H1 (cell line): Measurements from ENCODE around the gene TTLL1. TPM values are rescaled to one million over a fixed set of nuclear protein-coding genes. Genes with fewer than 3 reads are reported as not detected.

Source experiments
- CTCF ChIA-PET: fragments of 300-600 bp; sonication (Branson Sonifier 250); formaldehyde crosslinking; loops from one replicate; lab custom pipeline; 2021; ENCODE audit not compliant: partially characterized antibody; lab: Charles Lee
- POLR2A ChIA-PET: fragments of 300-600 bp; sonication (Branson Sonifier 250); formaldehyde crosslinking; loops from one replicate; lab custom pipeline; 2021; ENCODE audit warnings: inconsistent platforms; ENCODE audit not compliant: partially characterized antibody; lab: Charles Lee
- DNase-seq, 2 experiments: peaks; one replicate each; pipeline versions ENCODE4 v3.0.0 to v3.0.0-alpha.2; 2010 to 2022; ENCODE audit warnings: low spot score in 2 of 2, low read depth in 1 of 2, mixed read lengths in 1 of 2
- FAIRE-seq: peaks from 2 replicates; lab custom pipeline; 2011; peaks lifted over from hg19 to GRCh38; lab: Jason Lieb, UNC
- H2AFZ ChIP-seq: 2 replicates; pipeline ENCODE4 v1.8.1; 2012; ENCODE audit warnings: low read length, inconsistent platforms
- H2AK5ac ChIP-seq: 2 replicates; pipeline ENCODE4 v1.6.1; 2013; ENCODE audit warnings: low read depth, low read length
- H2BK120ac ChIP-seq: replicated peaks from 2 replicates; pipeline ENCODE3; 2013; ENCODE audit warnings: low read depth, low read length, inconsistent platforms
- H2BK12ac ChIP-seq: 2 replicates; pipeline ENCODE4 v1.6.1; 2013; ENCODE audit warnings: low read depth, low read length
- H2BK15ac ChIP-seq: 2 replicates; pipeline ENCODE4 v1.6.1; 2013; ENCODE audit warnings: low read length
- H2BK20ac ChIP-seq: 2 replicates; pipeline ENCODE4 v1.6.1; 2013; ENCODE audit warnings: low read length
- H2BK5ac ChIP-seq: 2 replicates; pipeline ENCODE4 v1.6.1; 2013; ENCODE audit warnings: low read depth, low read length
- H3K14ac ChIP-seq: 2 replicates; pipeline ENCODE4 v1.6.1; 2013; ENCODE audit warnings: inconsistent platforms; ENCODE audit not compliant: insufficient read length
- H3K18ac ChIP-seq: 2 replicates; pipeline ENCODE4 v1.6.1; 2013; ENCODE audit warnings: low read length; ENCODE audit errors: extremely low read depth
- H3K23ac ChIP-seq: 2 replicates; pipeline ENCODE4 v1.6.1; 2013; ENCODE audit warnings: inconsistent platforms; ENCODE audit not compliant: insufficient read length
- H3K23me2 ChIP-seq: 2 replicates; pipeline ENCODE4 v1.6.1; 2013; ENCODE audit warnings: low read depth, low read length
- H3K27ac ChIP-seq: 2 replicates; pipeline ENCODE4 v1.6.1; 2011; ENCODE audit warnings: low read depth, low read length, inconsistent platforms
- H3K27me3 ChIP-seq, 4 experiments: replicated peaks in 1 of 4; 1 replicate in 1 of 4; 2 replicates in 3 of 4; pipeline versions ENCODE4 v1.6.1 to v1.8.1; 2011 to 2013; ENCODE audit warnings: low read length in 3 of 4, mild to moderate bottlenecking in 3 of 4, inconsistent platforms in 2 of 4, mixed read lengths in 2 of 4, moderate library complexity in 1 of 4; ENCODE audit not compliant: control insufficient read depth in 3 of 4, insufficient read depth in 3 of 4; ENCODE audit errors: extremely low read depth in 1 of 4
- H3K36me3 ChIP-seq, 4 experiments: 2 replicates each; pipeline versions ENCODE4 v1.6.1 to v1.8.1; 2011 to 2013; ENCODE audit warnings: mild to moderate bottlenecking in 4 of 4, low read length in 3 of 4, moderate library complexity in 2 of 4, control low read depth in 1 of 4, inconsistent platforms in 1 of 4; ENCODE audit not compliant: insufficient read depth in 4 of 4, control insufficient read depth in 2 of 4
- H3K4ac ChIP-seq: replicated peaks from 2 replicates; pipeline ENCODE3; 2013; ENCODE audit warnings: low read length, low read depth, mixed read lengths, inconsistent platforms; ENCODE audit not compliant: insufficient read length
- H3K4me1 ChIP-seq, 4 experiments: replicated peaks in 1 of 4; 1 replicate in 1 of 4; 2 replicates in 3 of 4; pipeline versions ENCODE4 v1.6.1 to v1.8.1; 2011 to 2013; ENCODE audit warnings: low read length in 3 of 4, inconsistent platforms in 2 of 4, mixed read lengths in 1 of 4; ENCODE audit not compliant: insufficient read depth in 4 of 4, control insufficient read depth in 3 of 4
- H3K4me2 ChIP-seq, 2 experiments: 2 replicates each; pipeline versions ENCODE4 v1.6.1 to v1.8.1; 2011 to 2013; ENCODE audit warnings: low read depth in 2 of 2, low read length in 2 of 2, control low read depth in 1 of 2, inconsistent platforms in 1 of 2, mild to moderate bottlenecking in 1 of 2; ENCODE audit not compliant: insufficient read depth in 1 of 2
- H3K4me3 ChIP-seq, 4 experiments: fragments of 200-600, 300-600 bp in 1 of 4; sonication (generic), shearing (Covaris generic), sonication (Bioruptor Twin) in 1 of 4; 2 replicates each; pipeline versions ENCODE4 v1.5.1 to v1.8.1; 2011 to 2016; ENCODE audit warnings: low read length in 4 of 4, low read depth in 3 of 4, control low read depth in 2 of 4, inconsistent platforms in 2 of 4, mild to moderate bottlenecking in 2 of 4, mixed read lengths in 1 of 4, moderate library complexity in 1 of 4; ENCODE audit not compliant: insufficient read depth in 2 of 4; ENCODE audit errors: extremely low read depth in 1 of 4
- H3K56ac ChIP-seq: replicated peaks from 2 replicates; pipeline ENCODE3; 2013; ENCODE audit warnings: low read depth, mild to moderate bottlenecking, mixed read lengths, low read length, inconsistent platforms; ENCODE audit not compliant: insufficient read length
- H3K79me1 ChIP-seq: 2 replicates; pipeline ENCODE4 v1.6.1; 2013; ENCODE audit warnings: low read depth, low read length, control low read depth
- H3K79me2 ChIP-seq, 2 experiments: 2 replicates each; pipeline versions ENCODE4 v1.6.1 to v1.8.1; 2012 to 2013; ENCODE audit warnings: low read length in 2 of 2, mild to moderate bottlenecking in 2 of 2, inconsistent platforms in 1 of 2; ENCODE audit not compliant: insufficient read depth in 2 of 2, control insufficient read depth in 1 of 2
- H3K9ac ChIP-seq, 4 experiments: replicated peaks in 1 of 4; 1 replicate in 1 of 4; 2 replicates in 3 of 4; pipeline versions ENCODE4 v1.6.1 to v1.8.1; 2011 to 2013; ENCODE audit warnings: low read depth in 3 of 4, low read length in 3 of 4, control low read depth in 2 of 4, mild to moderate bottlenecking in 2 of 4, moderate library complexity in 2 of 4, inconsistent platforms in 1 of 4; ENCODE audit errors: extremely low read depth in 1 of 4
- H3K9me3 ChIP-seq, 2 experiments: 2 replicates each; pipeline versions ENCODE4 v1.6.1 to v1.8.1; 2012 to 2013; ENCODE audit warnings: mild to moderate bottlenecking in 2 of 2, moderate library complexity in 2 of 2, control low read depth in 1 of 2, inconsistent platforms in 1 of 2, low read depth in 1 of 2, low read length in 1 of 2, mixed read lengths in 1 of 2; ENCODE audit not compliant: insufficient read depth in 2 of 2
- H4K20me1 ChIP-seq, 2 experiments: replicated peaks in 1 of 2; 2 replicates each; pipeline versions ENCODE3 to v1.8.1; 2011 to 2013; ENCODE audit warnings: inconsistent platforms in 2 of 2, low read length in 2 of 2, mild to moderate bottlenecking in 1 of 2; ENCODE audit not compliant: insufficient read depth in 2 of 2, control insufficient read depth in 1 of 2
- H4K5ac ChIP-seq: 2 replicates; pipeline ENCODE4 v1.6.1; 2013; ENCODE audit warnings: low read length, low read depth, mixed read lengths, inconsistent platforms; ENCODE audit not compliant: insufficient read length
- H4K8ac ChIP-seq: 2 replicates; pipeline ENCODE4 v1.8.0; 2013; ENCODE audit warnings: mild to moderate bottlenecking, moderate library complexity, low read length, inconsistent platforms; ENCODE audit not compliant: insufficient read depth; ENCODE audit errors: extremely low read depth
- H4K91ac ChIP-seq: replicated peaks from 2 replicates; pipeline ENCODE3; 2013; ENCODE audit warnings: low read length, mixed read lengths, inconsistent platforms; ENCODE audit not compliant: insufficient read length
- BACH1 ChIP-seq: IDR thresholded peaks from 2 replicates; pipeline ENCODE4 v1.6.1; 2012; ENCODE audit warnings: low read length, improper control_type of control experiment
- CHD1 ChIP-seq: IDR thresholded peaks from 2 replicates; pipeline ENCODE4 v1.6.1; 2012; ENCODE audit warnings: low read depth, low read length, improper control_type of control experiment
- GABPA ChIP-seq: IDR thresholded peaks from 2 replicates; pipeline ENCODE4 v1.6.1; 2011; ENCODE audit warnings: mild to moderate bottlenecking, low read length, moderate library complexity, borderline replicate concordance; ENCODE audit not compliant: insufficient read depth
- HDAC6 ChIP-seq: IDR thresholded peaks from one replicate; pipeline ENCODE4 v1.7.1; 2012; ENCODE audit warnings: low read depth, mild to moderate bottlenecking, inconsistent platforms, low read length, moderate library complexity
- JUND ChIP-seq: IDR thresholded peaks from 2 replicates; pipeline ENCODE4 v1.6.1; 2011; ENCODE audit warnings: mild to moderate bottlenecking, improper control_type of control experiment, low read length
- MAFK ChIP-seq: IDR thresholded peaks from 2 replicates; pipeline ENCODE4 v1.6.1; 2012; ENCODE audit warnings: low read depth, mild to moderate bottlenecking, improper control_type of control experiment, low read length
- POLR2A ChIP-seq, 2 experiments: IDR thresholded peaks; 1 replicate in 1 of 2; 2 replicates in 1 of 2; pipeline ENCODE4 v1.6.1; 2011; ENCODE audit warnings: low read depth in 2 of 2, low read length in 2 of 2, mild to moderate bottlenecking in 2 of 2; ENCODE audit errors: control extremely low read depth in 1 of 2
- POU5F1 ChIP-seq: IDR thresholded peaks from 2 replicates; pipeline ENCODE4 v1.6.1; 2011; ENCODE audit warnings: low read depth, mild to moderate bottlenecking, low read length, moderate library complexity
- RAD21 ChIP-seq, 2 experiments: IDR thresholded peaks in 1 of 2; conservative IDR thresholded peaks in 1 of 2; 2 replicates each; pipeline ENCODE4 v1.6.1; 2011; ENCODE audit warnings: low read depth in 2 of 2, low read length in 2 of 2, improper control_type of control experiment in 1 of 2, inconsistent platforms in 1 of 2, mild to moderate bottlenecking in 1 of 2, moderate library complexity in 1 of 2
- SAP30 ChIP-seq: fragments of 300-600 bp; sonication (generic); IDR thresholded peaks from 2 replicates; pipeline ENCODE4 v1.7.1; 2012; ENCODE audit warnings: low read length, moderate library complexity, mild to moderate bottlenecking, inconsistent platforms; ENCODE audit not compliant: insufficient read depth, insufficient replicate concordance
- TAF7 ChIP-seq: optimal IDR thresholded peaks from 2 replicates; pipeline ENCODE3; 2011; ENCODE audit warnings: low read depth, mild to moderate bottlenecking, inconsistent platforms, low read length, moderate library complexity, borderline replicate concordance
- TEAD4 ChIP-seq: IDR thresholded peaks from 2 replicates; pipeline ENCODE4 v1.6.1; 2012; ENCODE audit warnings: low read depth, low read length, inconsistent platforms, mixed read lengths
- WGBS, 2 experiments: shearing (Covaris generic) in 1 of 2; methylation state at CpG; one replicate each; pipeline versions ENCODE4 v1.1.6 to v1.1.7; 2013 to 2015; ENCODE audit warnings: low lambda C conversion rate in 2 of 2, mixed read lengths in 2 of 2, inconsistent platforms in 1 of 2, low coverage in 1 of 2, missing lambda C conversion rate in 1 of 2; ENCODE audit not compliant: insufficient replicate concordance in 2 of 2, insufficient coverage in 1 of 2, insufficient read length in 1 of 2; ENCODE audit errors: extremely low coverage in 1 of 2, missing lambda C conversion rate in 1 of 2; 5-methylcytosine and 5-hydroxymethylcytosine counted together
- polyA plus RNA-seq, 7 experiments: library from polyadenylated mRNA; depleted of rRNA in 3 of 7; stranded (reverse) in 5 of 7; unstranded in 2 of 7; fragments of >200 nt in 5 of 7; fragments of 200-250 nt in 2 of 7; gene quantifications; 1 replicate in 5 of 7; 2 replicates in 1 of 7; 4 replicates in 1 of 7; pipeline versions ENCODE4 v1.2.1 to v1.2.3, GENCODE V29; 2011 to 2013; ENCODE audit warnings: missing spikeins in 2 of 7, mixed read lengths in 2 of 7
- total RNA-seq: library from RNA; stranded (reverse); fragmentation: NEBNext Ultra II Directional; extraction: Animal tissue kit (Norgen Biotek cat#: 25700); gene quantifications from 2 replicates; pipeline ENCODE4 v1.2.1, GENCODE V29; 2021
- TF ChIP-seq, protein P1 (sequence below): IDR thresholded peaks from 2 replicates; pipeline ENCODE4 v1.6.1; 2012; ENCODE audit warnings: low read length, inconsistent platforms

Gene TTLL1
- total and polyA plus RNA-seq, 2 of the 8 experiments (the other 6 are each of a cell fraction or from before 2014, with no cell fraction given): 5.0 to 13.8 TPM

DNA sequence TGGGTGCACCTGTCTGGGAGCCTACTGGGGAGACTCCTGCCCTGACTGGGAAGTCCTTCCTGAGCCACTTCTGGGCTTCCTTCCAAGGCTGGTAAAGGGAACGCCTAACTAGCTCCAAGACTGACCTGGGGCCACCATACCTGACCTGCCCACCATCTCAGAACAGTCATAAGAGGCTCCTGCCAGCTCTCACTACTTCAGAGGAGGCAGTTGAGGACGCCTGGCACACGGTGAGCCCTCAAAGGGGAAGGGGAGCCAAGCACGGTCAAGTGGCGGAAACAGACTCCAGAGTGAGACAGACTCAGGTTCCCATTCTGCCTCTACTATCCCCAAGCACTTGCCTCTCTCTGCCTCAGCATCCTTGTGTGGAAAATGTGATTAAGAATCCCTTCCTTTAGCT, 46.4 kb upstream of the TTLL1 start:
- H3K4me3 ChIP-seq: no peak overlapping the region
- H3K14ac ChIP-seq: no peak overlapping the region
- H4K91ac ChIP-seq: no peak overlapping the region
- no peak overlapping the region for H2BK5ac ChIP-seq
- 88% methylated on average over 5 of the region's 5 CpGs; no CpG with 5 or more reads in 1 of the 2 experiments for WGBS, 2 experiments
- no peak overlapping the region for H3K56ac ChIP-seq
- H2BK12ac ChIP-seq: no peak overlapping the region
- no peak overlapping the region; a peak in 1 of 7 replicates for H3K9ac ChIP-seq
- H2AK5ac ChIP-seq: no peak overlapping the region
- H3K4ac ChIP-seq: no peak overlapping the region
- no peak overlapping the region for H3K23ac ChIP-seq
- no peaks in the 10 kb centered on the region for H3K9me3 ChIP-seq
- no peak overlapping the region for H4K5ac ChIP-seq
- DNase-seq (no peak), FAIRE-seq (no peak)
- peaks cover 0 to 10% of the 10 kb centered on the region in 2 experiments for H4K20me1 ChIP-seq
- peaks cover 6 to 65% (median 23%) of the 10 kb centered on the region in 4 experiments; a peak in 6 of 8 replicates for H3K36me3 ChIP-seq
- H2BK120ac ChIP-seq: no peak overlapping the region
- no peak overlapping the region for H3K18ac ChIP-seq
- H3K27ac ChIP-seq: no peak overlapping the region
- H4K8ac ChIP-seq: no peak overlapping the region
- H3K23me2 ChIP-seq: no peaks in the 10 kb centered on the region
- POLR2A ChIA-PET: interaction anchor here (1.6 kb wide), 1 partner anchor 8 kb away, joined by 3 read pairs; no protein-coding TSS in a partner anchor
- no peaks in the 10 kb centered on the region for H3K79me2 ChIP-seq
- no peak overlapping the region for H2BK20ac ChIP-seq
- CTCF ChIA-PET: interaction anchor here (0.6 to 2.6 kb wide), 11 partner anchors 9 to 395 kb away, joined by 3 to 10 read pairs (median 4); no protein-coding TSS in a partner anchor
- H3K4me2 ChIP-seq: no peak overlapping the region
- H3K79me1 ChIP-seq: peaks cover 5% of the 10 kb centered on the region
- H2AFZ ChIP-seq: no peak overlapping the region
- H3K4me1 ChIP-seq: no peaks in the 10 kb centered on the region
- no peak overlapping the region for H2BK15ac ChIP-seq
- H3K27me3 ChIP-seq: no peaks in the 10 kb centered on the region
- TF ChIP-seq TAF7: no peak
- no peak for TF ChIP-seq RAD21 (IDR thresholded peaks at IDR 0.05 in 1 of 2, conservative IDR thresholded peaks at IDR 0.05 in 1 of 2; ENCODE audit: low read depth in 2 of 2, low read length in 2 of 2)
- TF ChIP-seq CHD1: no peak
- no peak for TF ChIP-seq POU5F1
- TF ChIP-seq JUND: no peak
- no peak for TF ChIP-seq GABPA
- no peak for TF ChIP-seq HDAC6
- TF ChIP-seq SAP30: no peak
- TF ChIP-seq MAFK: no peak
- TF ChIP-seq BACH1: no peak
- TF ChIP-seq POLR2A (IDR thresholded peaks at IDR 0.05; ENCODE audit: control extremely low read depth in 1 of 2, low read depth in 2 of 2, low read length in 2 of 2): no peak
- TF ChIP-seq, protein P1, sequence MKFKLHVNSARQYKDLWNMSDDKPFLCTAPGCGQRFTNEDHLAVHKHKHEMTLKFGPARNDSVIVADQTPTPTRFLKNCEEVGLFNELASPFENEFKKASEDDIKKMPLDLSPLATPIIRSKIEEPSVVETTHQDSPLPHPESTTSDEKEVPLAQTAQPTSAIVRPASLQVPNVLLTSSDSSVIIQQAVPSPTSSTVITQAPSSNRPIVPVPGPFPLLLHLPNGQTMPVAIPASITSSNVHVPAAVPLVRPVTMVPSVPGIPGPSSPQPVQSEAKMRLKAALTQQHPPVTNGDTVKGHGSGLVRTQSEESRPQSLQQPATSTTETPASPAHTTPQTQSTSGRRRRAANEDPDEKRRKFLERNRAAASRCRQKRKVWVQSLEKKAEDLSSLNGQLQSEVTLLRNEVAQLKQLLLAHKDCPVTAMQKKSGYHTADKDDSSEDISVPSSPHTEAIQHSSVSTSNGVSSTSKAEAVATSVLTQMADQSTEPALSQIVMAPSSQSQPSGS: no peak
- no peak for TF ChIP-seq TEAD4
